Measurements from ENCODE around the gene PTRH1.

Gene PTRH1

DNA sequence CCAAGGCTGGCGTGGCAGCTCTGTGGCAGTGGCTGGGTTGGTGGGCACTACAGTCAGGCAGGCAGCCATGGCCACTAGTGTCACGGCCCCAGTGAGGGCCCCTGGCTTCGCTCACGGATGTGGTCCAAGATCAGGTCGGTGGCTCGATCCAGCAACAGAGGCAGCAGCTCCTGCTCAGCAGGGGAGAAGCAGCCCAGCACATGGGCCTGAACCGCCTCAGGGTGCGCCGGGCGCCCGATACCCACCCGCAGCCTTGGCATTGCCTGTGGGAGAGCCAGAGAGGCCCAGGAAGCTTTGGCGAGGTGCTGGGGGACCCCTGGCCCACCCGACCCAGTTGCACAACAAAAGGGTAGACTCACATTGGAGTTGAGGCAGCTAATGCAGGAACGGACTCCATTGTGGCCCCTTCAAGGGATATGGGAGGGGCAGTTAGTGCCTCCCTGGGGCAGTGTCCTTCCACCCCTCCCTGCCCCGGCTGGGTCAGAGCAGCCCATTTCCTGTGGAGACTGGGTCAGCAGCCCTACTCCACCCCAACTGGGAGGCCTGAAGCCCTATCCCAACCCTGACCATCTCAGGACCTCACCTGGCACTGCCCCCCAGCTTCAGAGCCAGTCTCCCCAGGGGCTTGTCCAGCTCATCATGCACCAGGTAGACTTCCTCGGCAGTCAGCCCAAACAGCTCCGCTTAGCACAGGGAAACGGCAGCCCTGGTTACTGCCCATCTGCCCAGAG lies 1.3 kb downstream of the PTRH1 start:
- Histone ChIP-seq H3K18ac (ENCODE audit: low read length) (no peak overlapping the region), H3K27ac (replicated peaks; ENCODE audit: low read length) (no peak overlapping the region), H3K4me1 (ENCODE audit: control insufficient read depth in 2 of 2, insufficient read depth in 1 of 2, low read depth in 1 of 2, low read length in 2 of 2) (peaks cover 6 to 28% of the 10 kb centered on the region in 2 donors), H3K4me2 (ENCODE audit: insufficient read depth, low read length, poor library complexity, severe bottlenecking) (peak overlapping the region; percentile 43), H3K14ac (ENCODE audit: low read length) (peak overlapping the region; percentile 3), H2BK12ac (ENCODE audit: low read length) (peak overlapping the region; percentile 46), H3K4me3 (ENCODE audit: low read length in 2 of 2) (peak overlapping the region; percentile 54 to 69), H2AFZ (ENCODE audit: low read length) (no peak overlapping the region), H3K9ac (ENCODE audit: low read depth, low read length, poor library complexity) (no peak overlapping the region), H3K4ac (ENCODE audit: low read length) (no peak overlapping the region), H3K27me3 (ENCODE audit: control insufficient read depth in 3 of 3, insufficient read depth in 3 of 3, low read depth in 1 of 3, low read length in 3 of 3) (peaks cover 0 to 10% (median 0%) of the 10 kb centered on the region in 3 experiments), H2BK15ac (ENCODE audit: low read length) (no peak overlapping the region), H3K79me1 (ENCODE audit: low read depth, low read length) (peaks cover 4% of the 10 kb centered on the region), H2BK5ac (ENCODE audit: low read length) (no peak overlapping the region), H3K9me3 (replicated peaks in 1 of 2; ENCODE audit: control insufficient read depth in 2 of 2, insufficient read depth in 1 of 2, low read depth in 1 of 2, low read length in 2 of 2) (no peaks in the 10 kb centered on the region), H2BK120ac (ENCODE audit: low read depth, low read length) (no peak overlapping the region), H4K91ac (ENCODE audit: low read depth, low read length, poor library complexity) (no peak overlapping the region), H4K8ac (ENCODE audit: low read depth, low read length) (no peak overlapping the region), H3K23ac (ENCODE audit: low read depth, low read length, poor library complexity) (no peak overlapping the region), H2AK5ac (ENCODE audit: low read depth, low read length) (peak overlapping the region; percentile 25), H3K36me3 (replicated peaks in 1 of 2; ENCODE audit: control insufficient read depth in 2 of 2, insufficient read depth in 2 of 2, low read length in 2 of 2) (no peaks in the 10 kb centered on the region)
- no peak for DNase-seq (ENCODE audit: low spot score)
- no CpG with 5 or more reads among the region's 19 CpGs for WGBS, 2 donors (ENCODE audit: extremely low coverage in 2 of 2, insufficient read length in 2 of 2, insufficient replicate concordance in 1 of 2)

DNA sequence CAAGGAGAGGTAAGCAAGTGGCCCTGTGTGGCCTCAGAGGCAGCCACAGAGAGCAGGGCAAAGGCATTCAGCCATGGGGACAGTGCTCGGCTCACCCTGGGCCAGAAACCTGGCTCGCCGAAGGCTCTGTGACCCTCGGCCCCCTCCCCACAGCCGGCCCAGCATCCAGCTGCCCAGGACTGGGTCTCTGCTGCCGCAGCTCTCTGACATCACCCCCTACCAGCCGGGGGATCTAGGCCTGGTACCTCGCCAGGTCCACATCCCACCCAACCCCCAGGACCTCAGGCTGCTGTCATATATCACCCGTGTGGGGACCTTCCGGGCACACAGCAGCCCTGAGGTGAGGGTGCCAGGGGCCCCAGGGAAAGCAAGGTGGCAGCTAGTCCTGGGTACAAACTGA lies 2.6 kb downstream of the PTRH1 start:
- WGBS, 2 donors (ENCODE audit: extremely low coverage in 2 of 2, insufficient read length in 2 of 2, insufficient replicate concordance in 1 of 2): no CpG with 5 or more reads among the region's 10 CpGs
- H2BK120ac ChIP-seq (ENCODE audit: low read depth, low read length): no peak overlapping the region
- H3K27ac ChIP-seq (replicated peaks; ENCODE audit: low read length): no peak overlapping the region
- peak overlapping the region; percentile 18 for H3K18ac ChIP-seq (ENCODE audit: low read length)
- DNase-seq (ENCODE audit: low spot score): no peak
- peak overlapping the region; percentile 78 for H2AK5ac ChIP-seq (ENCODE audit: low read depth, low read length)
- peak overlapping the region; percentile 27 for H2BK15ac ChIP-seq (ENCODE audit: low read length)
- peaks cover 4% of the 10 kb centered on the region for H3K79me1 ChIP-seq (ENCODE audit: low read depth, low read length)
- no peak overlapping the region for H3K23ac ChIP-seq (ENCODE audit: low read depth, low read length, poor library complexity)
- no peak overlapping the region for H4K91ac ChIP-seq (ENCODE audit: low read depth, low read length, poor library complexity)
- H3K36me3 ChIP-seq (replicated peaks in 1 of 2; ENCODE audit: control insufficient read depth in 2 of 2, insufficient read depth in 2 of 2, low read length in 2 of 2): no peaks in the 10 kb centered on the region
- H3K14ac ChIP-seq (ENCODE audit: low read length): peak overlapping the region; percentile 91
- peaks cover 0 to under 1% of the 10 kb centered on the region in 2 donors for H3K9me3 ChIP-seq (replicated peaks in 1 of 2; ENCODE audit: control insufficient read depth in 2 of 2, insufficient read depth in 1 of 2, low read depth in 1 of 2, low read length in 2 of 2)
- no peak overlapping the region for H2BK12ac ChIP-seq (ENCODE audit: low read length)
- peaks cover 6 to 28% of the 10 kb centered on the region in 2 donors for H3K4me1 ChIP-seq (ENCODE audit: control insufficient read depth in 2 of 2, insufficient read depth in 1 of 2, low read depth in 1 of 2, low read length in 2 of 2)
- H3K27me3 ChIP-seq (ENCODE audit: control insufficient read depth in 3 of 3, insufficient read depth in 3 of 3, low read depth in 1 of 3, low read length in 3 of 3): peaks cover 0 to 10% (median 0%) of the 10 kb centered on the region in 3 experiments
- no peak overlapping the region for H3K4me2 ChIP-seq (ENCODE audit: insufficient read depth, low read length, poor library complexity, severe bottlenecking)
- H4K8ac ChIP-seq (ENCODE audit: low read depth, low read length): no peak overlapping the region
- H3K4me3 ChIP-seq (ENCODE audit: low read length in 2 of 2): no peak overlapping the region
- H3K4ac ChIP-seq (ENCODE audit: low read length): no peak overlapping the region
- H2BK5ac ChIP-seq (ENCODE audit: low read length): peak overlapping the region; percentile 39
- H3K9ac ChIP-seq (ENCODE audit: low read depth, low read length, poor library complexity): no peak overlapping the region
- H2AFZ ChIP-seq (ENCODE audit: low read length): no peak overlapping the region

DNA sequence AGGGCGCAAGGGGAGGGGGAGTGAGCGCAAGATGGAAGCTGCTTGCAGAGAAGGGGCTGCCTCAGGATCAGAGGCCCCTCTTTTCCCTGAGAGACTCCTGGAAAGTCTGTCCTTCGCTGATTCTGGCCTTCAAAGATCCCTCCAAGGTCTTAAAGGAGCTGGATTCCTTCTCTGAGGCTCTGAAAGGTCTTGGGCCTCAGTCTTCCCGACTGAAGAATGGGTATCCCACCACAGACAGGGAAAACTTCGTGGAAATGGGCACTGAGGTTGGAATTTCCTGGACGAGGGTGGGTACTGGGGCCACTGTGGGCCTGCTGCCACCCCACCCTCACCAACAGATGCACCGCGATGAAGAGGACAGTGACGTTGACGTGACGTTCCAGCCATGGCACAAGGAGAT lies 3.1 kb downstream of the PTRH1 start:
- peaks cover 0 to 3% of the 10 kb centered on the region in 2 donors for H3K9me3 ChIP-seq (replicated peaks in 1 of 2; ENCODE audit: control insufficient read depth in 2 of 2, insufficient read depth in 1 of 2, low read depth in 1 of 2, low read length in 2 of 2)

DNA sequence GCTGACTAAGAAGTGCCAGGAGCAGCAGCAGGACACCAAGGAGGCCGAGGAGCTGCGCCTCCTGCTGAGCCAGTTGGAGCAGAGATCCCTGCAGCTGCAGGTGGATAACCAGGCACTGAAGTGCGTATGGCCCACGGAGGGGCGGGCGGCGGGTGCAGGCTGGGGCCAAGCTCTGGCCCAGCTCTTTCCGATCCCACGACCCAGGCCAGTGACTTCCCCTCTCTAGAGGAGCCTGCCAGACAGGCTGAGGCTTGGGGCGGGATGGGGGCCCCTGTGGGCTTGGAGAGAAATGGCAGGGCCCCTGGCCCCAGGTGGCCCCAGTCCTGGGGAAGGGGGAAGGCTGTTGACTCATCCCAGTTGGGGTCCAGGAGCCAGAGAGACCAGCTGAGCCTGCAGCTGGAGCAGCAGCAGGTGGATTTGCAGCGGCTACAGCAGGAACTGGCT lies 3.6 kb downstream of the PTRH1 start:
- Histone ChIP-seq H3K4me3 (ENCODE audit: low read length in 2 of 2) (no peak overlapping the region), H3K4me2 (ENCODE audit: insufficient read depth, low read length, poor library complexity, severe bottlenecking) (peak overlapping the region; percentile 14), H3K23ac (ENCODE audit: low read depth, low read length, poor library complexity) (peak overlapping the region; percentile 0), H4K8ac (ENCODE audit: low read depth, low read length) (no peak overlapping the region), H3K9ac (ENCODE audit: low read depth, low read length, poor library complexity) (peak overlapping the region; percentile 89), H2BK12ac (ENCODE audit: low read length) (no peak overlapping the region), H2BK5ac (ENCODE audit: low read length) (peak overlapping the region; percentile 39), H3K27ac (replicated peaks; ENCODE audit: low read length) (no peak overlapping the region), H3K4me1 (ENCODE audit: control insufficient read depth in 2 of 2, insufficient read depth in 1 of 2, low read depth in 1 of 2, low read length in 2 of 2) (peaks cover 6 to 28% of the 10 kb centered on the region in 2 donors), H2AK5ac (ENCODE audit: low read depth, low read length) (no peak overlapping the region), H2AFZ (ENCODE audit: low read length) (no peak overlapping the region), H2BK15ac (ENCODE audit: low read length) (peak overlapping the region; percentile 39), H3K14ac (ENCODE audit: low read length) (peak overlapping the region; percentile 95), H3K18ac (ENCODE audit: low read length) (peak overlapping the region; percentile 62), H3K9me3 (replicated peaks in 1 of 2; ENCODE audit: control insufficient read depth in 2 of 2, insufficient read depth in 1 of 2, low read depth in 1 of 2, low read length in 2 of 2) (peaks cover 0 to 3% of the 10 kb centered on the region in 2 donors), H3K36me3 (replicated peaks in 1 of 2; ENCODE audit: control insufficient read depth in 2 of 2, insufficient read depth in 2 of 2, low read length in 2 of 2) (no peaks in the 10 kb centered on the region), H3K27me3 (ENCODE audit: control insufficient read depth in 3 of 3, insufficient read depth in 3 of 3, low read depth in 1 of 3, low read length in 3 of 3) (peaks cover 0 to 10% (median 0%) of the 10 kb centered on the region in 3 experiments), H3K79me1 (ENCODE audit: low read depth, low read length) (peaks cover 4% of the 10 kb centered on the region), H2BK120ac (ENCODE audit: low read depth, low read length) (no peak overlapping the region), H3K4ac (ENCODE audit: low read length) (no peak overlapping the region), H4K91ac (ENCODE audit: low read depth, low read length, poor library complexity) (no peak overlapping the region)
- DNase-seq (ENCODE audit: low spot score): no peak
- no CpG with 5 or more reads among the region's 11 CpGs for WGBS, 2 donors (ENCODE audit: extremely low coverage in 2 of 2, insufficient read length in 2 of 2, insufficient replicate concordance in 1 of 2)

More for the DNA sequence above, 3.1 kb downstream of the PTRH1 start:
- Histone ChIP-seq H3K27me3 (ENCODE audit: control insufficient read depth in 3 of 3, insufficient read depth in 3 of 3, low read depth in 1 of 3, low read length in 3 of 3) (peaks cover 0 to 10% (median 0%) of the 10 kb centered on the region in 3 experiments), H4K91ac (ENCODE audit: low read depth, low read length, poor library complexity) (no peak overlapping the region), H3K4me1 (ENCODE audit: control insufficient read depth in 2 of 2, insufficient read depth in 1 of 2, low read depth in 1 of 2, low read length in 2 of 2) (peaks cover 6 to 28% of the 10 kb centered on the region in 2 donors), H4K8ac (ENCODE audit: low read depth, low read length) (no peak overlapping the region), H2BK12ac (ENCODE audit: low read length) (no peak overlapping the region), H2BK15ac (ENCODE audit: low read length) (peak overlapping the region; percentile 27), H2AFZ (ENCODE audit: low read length) (no peak overlapping the region), H3K4me2 (ENCODE audit: insufficient read depth, low read length, poor library complexity, severe bottlenecking) (no peak overlapping the region), H3K27ac (replicated peaks; ENCODE audit: low read length) (no peak overlapping the region), H3K4ac (ENCODE audit: low read length) (no peak overlapping the region), H3K9ac (ENCODE audit: low read depth, low read length, poor library complexity) (no peak overlapping the region), H3K79me1 (ENCODE audit: low read depth, low read length) (peaks cover 4% of the 10 kb centered on the region), H2BK120ac (ENCODE audit: low read depth, low read length) (no peak overlapping the region), H3K23ac (ENCODE audit: low read depth, low read length, poor library complexity) (no peak overlapping the region), H3K14ac (ENCODE audit: low read length) (peak overlapping the region; percentile 91), H3K4me3 (ENCODE audit: low read length in 2 of 2) (no peak overlapping the region), H3K36me3 (replicated peaks in 1 of 2; ENCODE audit: control insufficient read depth in 2 of 2, insufficient read depth in 2 of 2, low read length in 2 of 2) (no peaks in the 10 kb centered on the region), H2AK5ac (ENCODE audit: low read depth, low read length) (peak overlapping the region; percentile 78), H3K18ac (ENCODE audit: low read length) (no peak overlapping the region), H2BK5ac (ENCODE audit: low read length) (peak overlapping the region; percentile 39)
- no CpG with 5 or more reads among the region's 11 CpGs for WGBS, 2 donors (ENCODE audit: extremely low coverage in 2 of 2, insufficient read length in 2 of 2, insufficient replicate concordance in 1 of 2)
- no peak for DNase-seq (ENCODE audit: low spot score)

Data from neuronal stem cell (in vitro differentiated cells).